ENCODE data around the gene NT5DC3. TPM values are rescaled to one million over a fixed set of nuclear protein-coding genes. Genes with fewer than 3 reads are reported as not detected.

The NT5DC3 gene
- total RNA-seq, 1 experiment from 2014 or later: 15.4 TPM

DNA sequence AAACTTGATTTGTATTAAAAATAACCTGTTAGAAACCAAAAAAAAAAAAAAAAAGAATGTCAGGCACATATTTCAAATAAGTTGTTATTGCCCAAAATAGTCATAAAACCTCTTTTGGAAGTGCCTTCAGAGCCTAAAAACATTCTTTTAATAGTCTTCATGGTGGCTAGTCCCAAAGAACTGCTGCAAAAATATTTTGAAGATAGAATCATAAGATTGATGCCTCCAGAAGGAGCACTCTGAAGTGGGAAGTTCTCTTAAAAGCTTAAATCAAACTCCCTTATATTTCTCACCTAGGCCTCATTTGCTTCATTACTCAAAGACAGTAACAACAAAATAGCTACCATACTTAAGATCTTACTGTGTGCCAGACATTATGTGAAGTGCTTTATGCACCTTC lies 27.2 kb upstream of the NT5DC3 start:
- Histone ChIP-seq H3K4me1 (replicated peaks) (peaks cover 1% of the 10 kb centered on the region), H3K27me3 (replicated peaks) (no peaks in the 10 kb centered on the region), H3K36me3 (no peaks in the 10 kb centered on the region), H3K4me3 (no peak overlapping the region), H3K27ac (no peak overlapping the region), H3K9me3 (replicated peaks) (no peaks in the 10 kb centered on the region)
- no peak for DNase-seq (ENCODE audit: low read depth in 1 of 2, low spot score in 2 of 2)

DNA sequence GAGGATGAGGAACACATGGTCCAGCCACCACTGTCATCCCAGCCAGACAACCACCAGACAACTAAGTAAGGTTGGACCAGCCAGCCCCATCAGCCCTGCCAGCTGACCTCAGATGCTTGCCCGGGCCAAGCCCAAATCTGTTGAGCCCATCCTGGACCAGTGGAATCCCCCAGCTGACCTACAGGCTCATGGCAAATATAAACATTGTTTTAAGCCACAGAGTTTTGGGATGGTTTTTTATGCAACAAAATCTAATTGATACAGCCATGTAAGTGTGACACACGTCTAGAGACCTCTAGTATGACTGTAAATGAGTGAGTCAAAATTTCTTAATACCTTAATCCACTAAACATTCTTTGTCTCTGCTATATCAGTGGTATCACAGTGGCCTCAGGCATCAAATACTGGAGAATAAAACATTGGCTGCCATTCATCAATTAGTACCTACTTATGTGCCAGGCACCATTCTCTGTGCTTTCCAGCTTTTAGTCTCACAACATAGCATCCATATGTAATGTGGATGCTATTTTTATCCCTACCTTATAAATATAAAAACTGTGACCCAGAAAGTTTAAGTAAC lies 24.2 kb upstream of the NT5DC3 start:
- Histone ChIP-seq H3K27me3 (replicated peaks) (no peaks in the 10 kb centered on the region), H3K4me3 (no peak overlapping the region), H3K4me1 (replicated peaks) (peaks cover 7% of the 10 kb centered on the region), H3K27ac (no peak overlapping the region), H3K36me3 (no peaks in the 10 kb centered on the region), H3K9me3 (replicated peaks) (no peaks in the 10 kb centered on the region)
- DNase-seq (ENCODE audit: low read depth in 1 of 2, low spot score in 2 of 2): no peak

GRCh38 chr12:103864710-103865109 lies 23.7 kb upstream of the NT5DC3 start:
- Histone ChIP-seq H3K4me1 (replicated peaks) (peaks cover 12% of the 10 kb centered on the region), H3K36me3 (no peaks in the 10 kb centered on the region), H3K4me3 (no peak overlapping the region), H3K27me3 (replicated peaks) (no peaks in the 10 kb centered on the region), H3K27ac (no peak overlapping the region), H3K9me3 (replicated peaks) (no peaks in the 10 kb centered on the region)
- DNase-seq (ENCODE audit: low read depth in 1 of 2, low spot score in 2 of 2): no peak

DNA sequence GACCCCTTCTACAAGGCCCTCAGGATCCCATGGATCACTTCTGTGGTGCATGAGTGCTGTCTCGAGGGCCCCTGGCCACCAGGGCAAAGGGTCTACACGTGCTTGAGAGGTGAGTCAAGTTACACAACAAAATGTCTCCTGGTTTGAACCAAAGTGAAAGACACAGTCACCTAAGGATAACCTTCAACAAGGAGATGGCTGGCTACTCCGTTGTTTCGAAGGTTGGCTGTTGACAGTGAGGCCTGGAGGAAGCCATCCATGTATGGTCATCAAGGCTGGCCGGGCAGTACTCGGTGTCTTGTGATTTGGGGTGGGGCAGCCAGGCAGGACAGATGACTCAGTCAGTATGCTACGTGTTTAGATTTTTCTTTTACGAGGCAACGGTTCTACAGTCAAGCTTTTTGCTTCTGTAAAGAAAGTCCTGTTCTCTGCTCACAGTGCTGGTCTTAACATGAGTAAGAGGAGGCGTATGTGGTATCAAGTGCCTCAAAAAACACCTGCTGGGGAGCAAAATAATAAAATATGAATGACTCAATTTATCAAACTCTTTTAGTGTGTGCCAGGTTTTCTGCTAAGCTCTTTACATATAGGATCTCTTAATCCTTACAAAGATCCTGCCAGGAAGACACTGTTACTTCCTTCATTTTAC lies 18.0 kb upstream of the NT5DC3 start:
- Histone ChIP-seq H3K4me3 (no peak overlapping the region), H3K9me3 (replicated peaks) (no peaks in the 10 kb centered on the region), H3K27me3 (replicated peaks) (no peaks in the 10 kb centered on the region), H3K36me3 (no peaks in the 10 kb centered on the region), H3K27ac (peak overlapping the region; percentile 92), H3K4me1 (replicated peaks) (peaks cover 64% of the 10 kb centered on the region)
- peak; percentile 87 to 93 for DNase-seq (ENCODE audit: low read depth in 1 of 2, low spot score in 2 of 2)

DNA sequence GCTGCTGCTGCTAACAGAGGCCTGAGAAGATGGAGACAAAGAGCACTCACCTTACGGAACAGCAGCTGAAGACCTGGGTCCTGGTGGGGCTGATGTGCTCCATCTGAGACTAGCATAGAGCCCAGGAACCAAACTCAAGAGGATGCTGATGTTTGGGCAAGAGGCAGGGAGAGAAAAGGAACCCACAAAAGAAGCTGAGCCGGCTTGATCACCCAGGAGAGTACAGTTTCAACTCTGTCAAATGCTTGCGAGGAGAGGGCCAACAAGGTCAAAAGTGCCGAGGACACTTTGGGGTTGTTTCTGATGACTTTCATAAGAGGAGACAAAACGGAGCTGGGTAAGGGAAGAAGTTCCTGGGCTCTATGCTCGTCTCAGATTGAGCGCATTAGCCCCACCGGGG lies 17.3 kb upstream of the NT5DC3 start:
- DNase-seq (ENCODE audit: low read depth in 1 of 2, low spot score in 2 of 2): no peak
- H3K4me3 ChIP-seq: no peak overlapping the region
- H3K27ac ChIP-seq: peak overlapping the region; percentile 92

GRCh38 chr12:103857164-103857563 lies 16.1 kb upstream of the NT5DC3 start:
- no peak overlapping the region for H3K4me3 ChIP-seq
- no peaks in the 10 kb centered on the region for H3K27me3 ChIP-seq (replicated peaks)
- peaks cover 65% of the 10 kb centered on the region for H3K4me1 ChIP-seq (replicated peaks)
- H3K27ac ChIP-seq: peak overlapping the region; percentile 10; the same call in 1 of the 2 replicates
- no peak for DNase-seq (ENCODE audit: low read depth in 1 of 2, low spot score in 2 of 2)
- no peaks in the 10 kb centered on the region for H3K9me3 ChIP-seq (replicated peaks)
- H3K36me3 ChIP-seq: no peaks in the 10 kb centered on the region

More for the DNA sequence above, 17.3 kb upstream of the NT5DC3 start:
- H3K4me1 ChIP-seq (replicated peaks): peaks cover 66% of the 10 kb centered on the region
- H3K9me3 ChIP-seq (replicated peaks): no peaks in the 10 kb centered on the region
- H3K36me3 ChIP-seq: no peaks in the 10 kb centered on the region
- no peaks in the 10 kb centered on the region for H3K27me3 ChIP-seq (replicated peaks)

GRCh38 chr12:103855896-103856657 lies 15.0 kb upstream of the NT5DC3 start:
- H3K27me3 ChIP-seq (replicated peaks): no peaks in the 10 kb centered on the region
- no peaks in the 10 kb centered on the region for H3K9me3 ChIP-seq (replicated peaks)
- peaks cover 76% of the 10 kb centered on the region for H3K4me1 ChIP-seq (replicated peaks)
- no peaks in the 10 kb centered on the region for H3K36me3 ChIP-seq
- no peak overlapping the region for H3K4me3 ChIP-seq
- DNase-seq (ENCODE audit: low read depth in 1 of 2, low spot score in 2 of 2): peak in 1 of 2 experiments; percentile 39
- peak overlapping the region; percentile 72 for H3K27ac ChIP-seq

DNA sequence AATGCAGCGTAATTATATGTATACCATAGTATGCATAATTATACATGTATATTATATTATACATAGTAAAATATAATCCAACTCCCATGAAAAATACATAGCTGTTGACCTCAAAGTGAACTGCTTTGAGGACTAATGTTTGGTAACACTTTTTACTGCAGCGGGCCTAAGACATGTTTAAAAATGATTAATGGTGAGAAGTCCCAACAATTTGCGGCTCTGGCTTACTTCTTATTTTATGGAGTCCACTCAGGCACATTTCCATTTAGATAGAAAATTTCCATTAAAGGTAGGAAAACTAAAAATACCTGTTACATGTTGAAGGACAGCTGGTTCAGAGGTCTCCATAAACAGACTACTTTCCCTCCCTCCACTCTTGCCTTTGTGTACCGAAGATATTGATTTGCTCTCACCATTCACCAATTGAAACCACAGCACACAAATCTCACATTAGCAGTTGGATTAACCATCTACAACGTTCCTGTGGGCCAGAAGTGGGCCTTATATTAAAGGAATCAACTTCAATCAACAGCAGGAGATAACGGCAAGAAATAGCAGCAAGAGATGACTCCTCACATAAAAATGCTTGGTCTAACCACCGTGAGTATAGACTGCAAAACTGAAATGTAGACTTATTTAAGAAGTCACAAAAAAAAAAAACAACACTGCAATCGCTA lies 14.1 kb upstream of the NT5DC3 start:
- no peaks in the 10 kb centered on the region for H3K36me3 ChIP-seq
- no peak overlapping the region for H3K4me3 ChIP-seq
- DNase-seq (ENCODE audit: low read depth in 1 of 2, low spot score in 2 of 2): peak in 1 of 2 experiments; percentile 75
- H3K4me1 ChIP-seq (replicated peaks): peaks cover 82% of the 10 kb centered on the region
- H3K27me3 ChIP-seq (replicated peaks): no peaks in the 10 kb centered on the region
- H3K27ac ChIP-seq: peak overlapping the region; percentile 72
- no peaks in the 10 kb centered on the region for H3K9me3 ChIP-seq (replicated peaks)

- no peak overlapping the region for H3K4me3 ChIP-seq
- 0 out of 2 replicates have a peak overlapping the region, but pooled peaks have one; percentile 72 for H3K27ac ChIP-seq
- H3K27me3 ChIP-seq (replicated peaks): no peaks in the 10 kb centered on the region
- no peak for DNase-seq (ENCODE audit: low read depth in 1 of 2, low spot score in 2 of 2)
- H3K9me3 ChIP-seq (replicated peaks): no peaks in the 10 kb centered on the region
- H3K4me1 ChIP-seq (replicated peaks): peaks cover 75% of the 10 kb centered on the region
- no peaks in the 10 kb centered on the region for H3K36me3 ChIP-seq
These were observed 13.4 kb upstream of the NT5DC3 start for GRCh38 chr12:103854372-103854973.

DNA sequence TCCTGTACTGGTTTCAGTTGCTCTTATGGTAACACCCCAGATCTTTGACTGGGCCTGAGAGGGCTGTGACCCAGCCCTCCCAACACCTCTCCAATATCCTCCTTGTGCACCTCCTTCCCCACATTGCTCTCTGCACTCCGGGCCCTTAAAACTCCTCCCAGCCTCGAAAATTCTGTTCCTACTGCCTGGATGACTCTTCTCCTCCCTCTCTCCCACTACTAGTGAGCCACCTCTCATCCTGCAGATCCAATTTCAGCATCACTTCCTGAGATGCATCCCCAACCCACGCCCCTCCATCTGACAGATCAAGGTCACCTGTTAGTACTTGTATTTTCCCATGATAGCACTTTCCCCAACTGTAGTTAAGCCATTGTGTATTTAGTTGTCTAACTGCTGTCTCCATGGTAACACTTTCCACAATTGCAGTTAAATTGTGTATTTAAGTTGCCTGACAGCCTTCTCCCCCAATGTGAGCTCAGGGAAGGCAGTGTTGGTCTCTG lies 11.5 kb upstream of the NT5DC3 start:
- H3K27ac ChIP-seq: no peak overlapping the region
- no peak for DNase-seq (ENCODE audit: low read depth in 1 of 2, low spot score in 2 of 2)
- no peaks in the 10 kb centered on the region for H3K27me3 ChIP-seq (replicated peaks)
- no peaks in the 10 kb centered on the region for H3K9me3 ChIP-seq (replicated peaks)
- H3K36me3 ChIP-seq: no peaks in the 10 kb centered on the region
- peaks cover 58% of the 10 kb centered on the region for H3K4me1 ChIP-seq (replicated peaks)
- no peak overlapping the region for H3K4me3 ChIP-seq

DNA sequence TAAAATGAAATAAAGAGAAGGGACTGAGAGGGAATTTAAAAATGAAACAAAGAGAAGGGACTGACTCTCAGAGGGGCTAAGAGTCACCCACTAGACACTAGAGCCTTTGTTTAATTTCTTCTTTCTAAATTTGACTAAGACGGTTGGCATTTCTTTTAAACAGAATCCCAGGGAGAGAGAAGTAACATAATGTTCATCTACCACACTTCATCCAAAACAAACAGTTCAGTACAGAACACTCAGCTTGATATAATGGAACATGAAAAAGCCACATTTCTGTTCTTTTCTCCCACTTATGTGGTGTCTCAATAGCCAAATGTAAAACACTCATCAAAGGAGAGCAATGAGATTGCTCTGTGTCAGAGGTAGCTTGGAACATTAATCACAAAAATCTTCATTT lies 10.1 kb upstream of the NT5DC3 start:
- H3K27me3 ChIP-seq (replicated peaks): no peaks in the 10 kb centered on the region
- peak overlapping the region; percentile 57 for H3K27ac ChIP-seq
- no peak overlapping the region for H3K4me3 ChIP-seq
- H3K9me3 ChIP-seq (replicated peaks): no peaks in the 10 kb centered on the region
- peak in 1 of 2 experiments; percentile 67 for DNase-seq (ENCODE audit: low read depth in 1 of 2, low spot score in 2 of 2)
- H3K4me1 ChIP-seq (replicated peaks): peaks cover 44% of the 10 kb centered on the region
- H3K36me3 ChIP-seq: no peaks in the 10 kb centered on the region

DNA sequence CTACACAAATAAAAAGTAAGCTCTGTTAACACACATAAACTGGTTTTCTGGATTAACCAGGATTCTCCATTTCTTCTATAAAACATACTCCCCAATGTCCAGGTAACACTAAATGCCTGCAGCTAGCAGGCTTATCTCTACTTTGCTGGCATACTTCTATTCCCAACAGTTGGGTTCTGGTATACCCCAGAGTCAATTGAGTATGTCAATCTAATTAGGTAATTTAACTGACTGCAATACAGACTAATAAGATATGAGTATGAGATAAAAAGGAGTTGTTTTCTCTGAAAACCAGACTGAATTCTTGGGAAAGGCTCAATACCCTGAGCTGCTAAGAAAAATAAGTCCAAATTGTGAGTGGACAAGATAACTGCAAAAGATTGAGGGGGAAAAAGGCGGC lies 9.4 kb upstream of the NT5DC3 start:
- Histone ChIP-seq H3K4me3 (no peak overlapping the region), H3K4me1 (replicated peaks) (peaks cover 37% of the 10 kb centered on the region), H3K27ac (peak overlapping the region; percentile 57), H3K27me3 (replicated peaks) (no peaks in the 10 kb centered on the region), H3K36me3 (no peaks in the 10 kb centered on the region), H3K9me3 (replicated peaks) (no peaks in the 10 kb centered on the region)
- no peak for DNase-seq (ENCODE audit: low read depth in 1 of 2, low spot score in 2 of 2)

- no peaks in the 10 kb centered on the region for H3K9me3 ChIP-seq (replicated peaks)
These were observed 8.0 kb upstream of the NT5DC3 start for GRCh38 chr12:103848917-103849491.

More at GRCh38 chr12:103848917-103849491, 8.0 kb upstream of the NT5DC3 start:
- no peak overlapping the region for H3K4me3 ChIP-seq
- no peak overlapping the region for H3K27ac ChIP-seq
- H3K36me3 ChIP-seq: no peaks in the 10 kb centered on the region
- no peak for DNase-seq (ENCODE audit: low read depth in 1 of 2, low spot score in 2 of 2)
- H3K27me3 ChIP-seq (replicated peaks): no peaks in the 10 kb centered on the region
- peaks cover 26% of the 10 kb centered on the region for H3K4me1 ChIP-seq (replicated peaks)
